HEK293T (cell line): ENCODE measurements around the gene RYR1.

Source experiments
- ARNT ChIP-seq: fragments of 450-650 bp; IDR thresholded peaks from 2 replicates; pipeline ENCODE4 v1.6.1; 2017; ENCODE audit warnings: mild to moderate bottlenecking
- BHLHE40 ChIP-seq: fragments of 450-650 bp; IDR thresholded peaks from 2 replicates; pipeline ENCODE4 v1.6.1; 2016; ENCODE audit warnings: mild to moderate bottlenecking, moderate library complexity, borderline replicate concordance
- CTBP1 ChIP-seq: fragments of 450-650 bp; IDR thresholded peaks from 2 replicates; pipeline ENCODE4 v1.6.1; 2016; ENCODE audit warnings: borderline replicate concordance
- FOXK2 ChIP-seq: fragments of 450-650 bp; IDR thresholded peaks from 2 replicates; pipeline ENCODE4 v1.6.1; 2016; ENCODE audit warnings: mild to moderate bottlenecking
- FOXM1 ChIP-seq: fragments of 450-650 bp; IDR thresholded peaks from 2 replicates; pipeline ENCODE4 v1.6.1; 2017; ENCODE audit warnings: mild to moderate bottlenecking, borderline replicate concordance
- HDGF ChIP-seq: fragments of 450-650 bp; IDR thresholded peaks from 2 replicates; pipeline ENCODE4 v1.6.1; 2017; ENCODE audit warnings: antibody characterized with exemption, borderline replicate concordance
- L3MBTL2 ChIP-seq: fragments of 450-650 bp; conservative IDR thresholded peaks from 2 replicates; pipeline ENCODE4 v1.6.1; 2016; ENCODE audit warnings: mild to moderate bottlenecking
- LEF1 ChIP-seq: fragments of 450-650 bp; IDR thresholded peaks from 2 replicates; pipeline ENCODE4 v1.6.1; 2017; ENCODE audit warnings: mild to moderate bottlenecking, borderline replicate concordance
- NFRKB ChIP-seq: fragments of 450-650 bp; IDR thresholded peaks from 2 replicates; pipeline ENCODE4 v1.6.1; 2016; ENCODE audit warnings: mild to moderate bottlenecking, moderate library complexity
- PKNOX1 ChIP-seq: fragments of 450-650 bp; IDR thresholded peaks from 2 replicates; pipeline ENCODE4 v1.6.1; 2016
- SP1 ChIP-seq: fragments of 450-650 bp; IDR thresholded peaks from 2 replicates; pipeline ENCODE4 v1.6.1; 2017
- TARDBP ChIP-seq: fragments of 450-650 bp; IDR thresholded peaks from 2 replicates; pipeline ENCODE4 v1.6.1; 2016

GRCh38 chr19:38534574-38534973 lies 101.1 kb downstream of the RYR1 start:
- no peak for TF ChIP-seq TARDBP
- no peak for TF ChIP-seq CTBP1
- TF ChIP-seq FOXK2: no peak
- no peak for TF ChIP-seq ARNT
- no peak for TF ChIP-seq NFRKB
- no peak for TF ChIP-seq HDGF
- TF ChIP-seq FOXM1: no peak
- no peak for TF ChIP-seq PKNOX1
- TF ChIP-seq SP1: no peak
- no peak for TF ChIP-seq LEF1
- TF ChIP-seq BHLHE40: no peak
- TF ChIP-seq L3MBTL2: no peak
